Hindlimb muscle (tissue), 1 donor: Measurements from ENCODE around the gene PDE4C. TPM values are rescaled to one million over a fixed set of nuclear protein-coding genes. Genes with fewer than 3 reads are reported as not detected.

Experiments used
- DNase-seq: peaks from one replicate; pipeline ENCODE4 v3.0.0-alpha.2; 2013
- polyA plus RNA-seq: library from polyadenylated mRNA; unstranded; fragments of 120-200 nt; gene quantifications from one replicate; pipeline ENCODE4 v1.2.1, GENCODE V29; 2013; ENCODE audit not compliant: insufficient read length

Gene PDE4C
- 7.1 TPM for polyA plus RNA-seq

GRCh38 chr19:18225702-18226468 lies at the start of gene PDE4C:
Gene PDE4C (minus strand): TSS chr19:18226438. CDS start chr19:18226415, 23 bp downstream.
- DNase-seq, result no peak

- peak; percentile 93 for DNase-seq
Observed at GRCh38 chr19:18274781-18275356, 48.6 kb upstream of the PDE4C start.

- DNase-seq, result no peak
Observed at GRCh38 chr19:18274219-18274780, 48.1 kb upstream of the PDE4C start, which contains the start of gene IQCN. Gene IQCN (minus strand): TSS chr19:18274452. CDS start chr19:18269478, 4,974 bp downstream.

GRCh38 chr19:18273561-18274218 lies 47.5 kb upstream of the PDE4C start:
- no peak for DNase-seq

- DNase-seq, result no peak
Observed at GRCh38 chr19:18271433-18271841, 45.2 kb upstream of the PDE4C start.

DNA sequence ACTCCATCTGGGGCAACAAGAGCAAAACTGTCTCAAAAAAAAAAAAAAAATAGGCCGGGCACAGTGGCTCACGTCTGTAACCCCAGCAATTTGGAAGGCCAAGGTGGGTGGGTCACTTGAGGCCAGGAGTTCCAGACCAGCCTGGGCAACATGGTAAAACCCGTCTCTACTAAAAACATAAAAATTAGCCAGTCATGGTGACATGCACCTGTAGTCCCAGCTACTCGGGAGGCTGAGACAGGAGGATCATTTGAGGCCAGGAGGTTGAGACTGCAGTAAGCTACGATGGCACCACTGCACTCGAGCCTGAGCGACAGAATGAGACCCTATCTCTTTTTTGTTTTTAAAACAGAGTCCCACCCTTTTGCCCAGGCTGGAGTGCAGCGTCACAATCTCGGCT lies 44.1 kb upstream of the PDE4C start:
- DNase-seq, result no peak

GRCh38 chr19:18269070-18269723 lies 43.0 kb upstream of the PDE4C start:
- no peak for DNase-seq

DNA sequence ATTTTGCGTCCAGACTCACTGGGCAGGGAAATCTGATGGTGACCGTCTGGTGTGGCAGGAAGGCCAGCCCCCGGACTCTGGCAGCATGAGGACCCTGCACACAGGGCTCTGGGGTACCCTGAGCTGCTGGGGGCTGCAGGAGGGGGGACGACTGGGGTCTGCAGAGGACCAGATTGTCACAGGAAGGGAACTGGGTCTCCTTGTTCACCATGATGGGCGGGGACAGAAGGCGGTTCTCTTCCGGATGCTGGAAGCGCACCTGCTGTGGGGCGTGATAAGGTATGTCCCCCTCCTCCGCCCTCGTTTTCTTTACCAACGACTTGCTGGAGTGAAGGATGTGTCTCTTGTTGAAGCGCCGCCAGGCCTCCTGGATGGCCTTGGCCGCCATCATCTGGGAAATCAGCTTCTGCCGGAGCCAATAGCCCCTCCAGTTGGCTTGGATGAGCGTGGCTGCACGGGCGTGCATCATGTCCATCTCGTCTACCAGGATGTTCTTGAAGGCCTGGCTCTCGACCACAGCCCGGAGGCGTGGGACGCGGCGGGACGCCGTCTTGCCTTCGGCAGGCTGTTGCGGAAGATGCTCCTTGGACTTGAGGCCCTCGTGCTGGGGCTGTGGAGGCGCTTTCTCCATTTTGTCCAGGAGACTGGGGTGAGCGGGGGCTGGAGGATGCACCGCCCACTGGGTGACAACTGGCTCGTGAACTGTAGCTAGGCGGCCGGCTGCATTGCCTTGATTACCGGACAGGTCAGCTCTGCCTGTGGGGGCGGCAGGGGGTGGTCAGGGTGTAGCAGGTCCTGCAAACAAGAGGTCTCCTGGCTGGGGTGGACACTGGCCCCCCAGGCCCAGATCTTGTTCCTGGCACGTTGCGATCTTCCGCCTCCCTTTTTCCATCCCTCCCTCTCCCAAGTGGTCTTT lies 40.8 kb upstream of the PDE4C start:
- no peak for DNase-seq

DNA sequence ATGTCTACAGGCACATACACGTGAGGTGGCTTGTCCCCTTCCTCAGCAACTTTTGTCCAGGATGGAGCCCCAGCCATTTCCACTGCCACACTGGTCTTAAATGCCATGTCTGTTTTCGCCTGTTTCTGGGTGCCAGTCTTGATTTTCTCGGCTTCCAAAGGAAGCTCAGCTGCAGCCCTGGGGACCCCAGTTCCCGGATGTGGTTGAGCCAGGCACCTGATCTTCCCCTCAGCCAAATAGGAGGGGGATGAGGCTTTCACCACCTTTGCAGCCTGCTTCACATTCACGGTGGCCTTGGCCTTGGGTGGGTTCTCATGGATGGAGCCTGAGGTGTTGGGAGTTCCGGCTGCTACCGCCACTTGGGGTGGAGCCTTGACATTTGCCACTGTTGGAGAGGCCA lies 39.3 kb upstream of the PDE4C start:
- no peak for DNase-seq

GRCh38 chr19:18264971-18265540 lies 38.8 kb upstream of the PDE4C start:
- DNase-seq, result no peak

DNA sequence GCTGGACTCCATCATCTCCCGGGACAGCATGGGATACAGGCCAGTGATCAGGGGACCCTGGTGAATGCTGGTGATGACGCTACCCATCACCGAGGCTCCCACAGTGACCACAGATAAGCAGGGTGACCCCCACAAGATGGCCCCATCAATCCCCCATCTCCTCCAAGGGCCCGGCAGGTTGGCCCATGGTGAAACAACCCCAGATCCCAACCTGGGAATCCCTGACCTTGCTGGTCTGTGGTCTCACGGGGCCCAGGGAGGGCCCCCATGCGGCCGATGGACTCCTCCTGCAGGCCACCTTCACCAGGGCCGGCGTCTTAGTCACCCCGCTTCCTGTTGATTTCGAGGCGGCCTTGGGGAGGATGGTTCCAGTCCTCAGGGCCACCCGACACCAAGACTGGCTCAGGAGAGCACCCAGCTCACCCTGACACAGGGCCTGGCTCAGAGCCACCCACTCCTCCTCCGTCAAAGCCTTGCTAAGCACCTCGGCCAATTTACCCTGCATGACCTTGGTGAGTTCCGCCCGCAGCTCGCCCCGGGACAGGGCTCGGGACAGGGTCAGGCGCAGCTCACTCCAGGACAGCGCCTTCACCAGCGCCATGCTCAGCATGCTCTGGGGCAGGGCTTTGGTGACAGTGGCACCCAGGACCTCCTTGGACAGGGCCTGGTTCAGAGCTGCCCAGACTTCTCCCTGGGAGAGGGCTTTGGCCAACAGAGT lies 38.1 kb upstream of the PDE4C start:
- DNase-seq, result no peak

DNA sequence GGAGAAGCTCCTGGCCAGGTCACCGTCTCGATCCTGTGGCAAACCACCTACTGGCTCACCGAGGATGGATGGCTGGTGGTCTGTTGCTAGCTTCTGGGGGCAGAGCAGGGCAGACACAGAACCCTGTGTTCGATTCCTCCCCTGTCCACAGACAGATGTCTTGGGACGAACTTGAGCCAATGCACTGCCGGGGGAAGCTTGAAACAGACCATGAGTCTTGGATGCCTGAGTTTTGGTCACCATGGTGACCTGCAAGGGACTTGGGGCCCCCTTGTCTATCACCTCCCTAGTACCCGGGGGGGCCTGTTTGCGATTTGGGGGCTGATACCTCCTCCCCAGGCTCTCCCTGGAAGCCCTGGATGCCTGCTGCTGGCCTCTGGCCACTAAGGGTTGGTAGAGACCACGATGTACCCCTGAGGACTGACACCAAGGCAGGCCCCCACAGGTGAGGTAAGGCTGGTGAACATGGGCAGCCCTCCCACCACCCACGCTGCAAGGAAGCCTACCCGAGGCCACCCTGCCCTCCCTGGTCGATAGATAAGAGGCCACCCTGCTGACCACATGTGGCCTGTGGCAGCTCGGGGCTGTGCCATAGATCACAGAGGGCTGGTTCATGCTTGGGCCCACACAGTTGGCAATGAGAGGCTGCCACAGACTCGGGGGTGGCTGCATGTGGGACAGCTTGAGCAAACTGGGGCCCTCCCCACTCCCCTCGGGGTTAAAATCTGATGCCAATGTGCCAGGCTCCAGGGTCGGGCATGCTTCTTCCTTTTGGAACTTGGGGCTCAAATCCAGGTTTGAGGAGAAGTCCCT lies 37.3 kb upstream of the PDE4C start:
- DNase-seq, result no peak

DNA sequence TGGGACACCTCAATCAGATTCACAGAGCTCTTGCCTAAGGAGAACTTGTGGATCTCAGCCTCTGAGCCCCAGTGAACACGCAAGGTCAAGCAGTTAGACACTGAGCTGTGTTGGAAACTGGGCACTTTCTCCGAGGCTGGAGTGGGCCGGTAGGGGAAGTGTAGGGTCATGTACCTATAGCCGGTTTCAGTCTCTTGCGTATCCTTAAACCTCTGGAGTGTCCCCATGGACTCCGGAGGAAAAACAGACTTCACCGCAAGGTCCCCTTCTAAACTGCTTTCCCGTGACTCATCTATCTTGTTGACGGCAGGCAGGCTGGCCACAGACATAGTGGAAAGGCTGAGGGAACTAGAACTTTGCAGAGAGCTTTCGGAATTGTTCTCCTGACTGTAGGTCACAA lies 36.7 kb upstream of the PDE4C start:
- DNase-seq, result no peak

DNA sequence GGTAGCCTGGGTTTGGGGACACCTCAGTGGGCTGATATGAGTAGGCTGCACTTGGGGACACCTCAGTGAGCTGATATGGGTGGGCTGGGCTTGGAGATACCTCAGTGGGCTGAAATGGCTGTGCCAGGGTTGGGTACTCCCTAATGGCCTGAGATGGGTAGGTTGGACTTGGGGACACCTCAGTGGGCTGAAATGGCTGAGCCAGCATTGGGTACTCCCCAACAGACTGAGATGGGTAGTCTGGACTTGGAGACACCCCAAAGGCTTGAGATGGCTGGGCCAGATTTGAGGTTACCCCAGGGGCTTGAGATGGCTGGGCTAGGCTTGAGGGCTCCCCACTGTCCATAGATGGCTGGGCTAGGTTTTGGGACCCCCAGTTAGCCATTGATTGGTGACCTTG lies 35.9 kb upstream of the PDE4C start:
- no peak for DNase-seq

- DNase-seq, result no peak
Observed at GRCh38 chr19:18261474-18261873, 35.2 kb upstream of the PDE4C start.

DNA sequence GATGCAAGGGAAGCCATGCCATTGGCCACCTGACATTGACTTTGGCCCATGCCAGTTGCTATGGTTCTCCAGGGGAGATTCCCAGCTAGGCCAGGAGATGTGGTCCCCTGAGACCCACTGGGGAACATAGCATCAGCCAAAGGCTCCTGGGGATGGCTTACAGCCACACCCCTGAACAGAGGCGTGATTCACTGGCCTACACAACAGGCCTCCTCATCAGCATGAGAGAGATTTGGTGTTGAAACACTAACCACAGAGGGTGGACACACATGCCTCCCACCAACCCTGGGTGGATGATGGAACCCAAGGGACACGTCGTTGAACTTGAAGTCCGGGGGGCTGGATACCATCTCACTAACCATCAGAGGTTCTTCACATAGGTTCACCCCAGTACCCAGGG lies 33.7 kb upstream of the PDE4C start:
- DNase-seq, result no peak

DNA sequence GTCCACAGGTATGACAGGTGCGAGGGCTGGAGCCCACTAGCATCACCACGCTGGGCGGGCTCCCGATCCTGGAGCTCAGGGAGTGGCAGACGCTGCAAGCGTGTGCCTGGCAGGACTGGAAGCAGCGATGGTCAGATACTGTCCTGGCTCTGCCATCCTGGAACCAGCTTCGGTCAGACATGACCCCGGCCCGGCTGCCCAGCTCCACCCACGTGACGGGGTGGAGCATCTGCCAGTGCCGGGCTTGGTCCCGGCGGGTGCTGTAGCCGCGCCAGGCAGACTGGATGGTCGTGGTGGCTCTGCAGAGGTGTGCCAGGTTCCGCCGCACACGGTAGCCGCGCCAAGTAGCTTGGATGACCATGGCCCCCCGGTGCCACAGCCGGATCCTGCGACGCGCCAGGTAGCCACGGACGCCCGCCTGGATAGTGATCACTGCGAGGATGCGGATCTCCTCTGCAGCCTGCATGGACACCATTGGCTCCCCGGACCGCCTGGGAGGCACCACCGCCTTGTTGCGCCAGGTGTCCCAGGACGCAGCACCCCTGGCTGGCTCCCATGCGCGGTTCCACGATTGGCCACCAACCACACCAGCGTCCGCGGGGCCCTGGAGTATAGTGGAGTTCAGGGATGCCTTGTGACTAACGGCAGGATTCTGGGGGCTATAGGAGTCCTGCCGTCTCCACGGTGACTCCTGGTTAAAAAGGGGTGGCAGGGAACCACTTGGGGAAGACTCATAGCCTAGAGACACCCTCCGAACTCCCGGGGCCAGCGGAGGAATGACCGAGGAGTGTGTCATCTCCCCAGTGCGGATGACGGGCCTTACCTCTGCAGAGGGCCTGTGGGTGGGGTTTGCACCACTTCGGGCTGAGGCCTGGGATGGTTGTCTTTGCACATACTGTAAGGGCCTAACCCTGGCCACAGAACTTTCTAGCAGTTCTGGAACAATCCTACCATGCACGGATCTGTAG lies 31.5 kb upstream of the PDE4C start:
- DNase-seq, result no peak
